ENCODE results near the gene ZNF592. TPM values are rescaled to one million over a fixed set of nuclear protein-coding genes. Genes with fewer than 3 reads are reported as not detected.
A peak's percentile ranks its signal among the peaks of the same experiment; 100 is the strongest.
"Not testable (repeated sequence)": the region's sequence is repeated elsewhere in the genome, so short reads cannot be mapped to it uniquely, and the experiment has no call there.

Gene ZNF592
- total and polyA plus RNA-seq, 12 donors, result 8.2 to 26.9 (median 20.5) TPM

- 4 to 7% methylated on average over 15 of the region's 15 CpGs for WGBS, 2 donors
- ATAC-seq (peak in 6 of 8 donors; percentile 6 to 55 (median 31)), DNase-seq (peak; percentile 23 to 45)
- H3K27ac ChIP-seq, result peak overlapping the region; percentile 98 to 100 (median 100)
- H3K9me3 ChIP-seq, result no peaks in the 10 kb centered on the region
- peaks cover 0 to 8% (median 0%) of the 10 kb centered on the region in 9 donors for H3K36me3 ChIP-seq
- no peak for TF ChIP-seq CTCF (IDR thresholded peaks at IDR 0.05)
- peak overlapping the region; percentile 61 to 98 (median 86) for H3K4me3 ChIP-seq
- intact Hi-C loops (cut with DNase I), result loop anchor here in 7 of 10 donors (2.0 to 5.0 kb wide), 5 partner anchors 33 to 147 kb away; partner anchors contain the start of genes ALPK3 (in 5 of the 7), SEC11A (in 3 of the 7), WDR73 (in 2 of the 7) and ZSCAN2 (in 1 of the 7)
- no peaks in the 10 kb centered on the region for H3K27me3 ChIP-seq
- peaks cover 10 to 82% (median 71%) of the 10 kb centered on the region in 9 donors for H3K4me1 ChIP-seq
These were observed 959 bp downstream of the ZNF592 start for GRCh38 chr15:84749111-84749991.

GRCh38 chr15:84750583-84751092, 2.2 kb downstream of the ZNF592 start:
- WGBS, 2 donors, result 43 to 55% methylated on average over 2 of the region's 2 CpGs
- H3K36me3 ChIP-seq, result peaks cover 0 to 8% (median 0%) of the 10 kb centered on the region in 9 donors
- H3K9me3 ChIP-seq, result no peaks in the 10 kb centered on the region
- intact Hi-C loops (cut with DNase I), result loop anchor here in 7 of 10 donors (5.0 to 10.0 kb wide), 7 partner anchors 33 to 164 kb away; partner anchors contain the start of genes ALPK3 (in 2 of the 7) and SEC11A (in 1 of the 7)
- ATAC-seq (no peak), DNase-seq (no peak)
- H3K27ac ChIP-seq, result peak overlapping the region in 6 of 10 donors; percentile 10 to 100 (median 98)
- peaks cover 10 to 83% (median 72%) of the 10 kb centered on the region in 9 donors for H3K4me1 ChIP-seq
- peak overlapping the region in 6 of 10 donors; percentile 80 to 98 (median 90) for H3K4me3 ChIP-seq
- no peaks in the 10 kb centered on the region for H3K27me3 ChIP-seq
- TF ChIP-seq CTCF (IDR thresholded peaks at IDR 0.05), result no peak

DNA sequence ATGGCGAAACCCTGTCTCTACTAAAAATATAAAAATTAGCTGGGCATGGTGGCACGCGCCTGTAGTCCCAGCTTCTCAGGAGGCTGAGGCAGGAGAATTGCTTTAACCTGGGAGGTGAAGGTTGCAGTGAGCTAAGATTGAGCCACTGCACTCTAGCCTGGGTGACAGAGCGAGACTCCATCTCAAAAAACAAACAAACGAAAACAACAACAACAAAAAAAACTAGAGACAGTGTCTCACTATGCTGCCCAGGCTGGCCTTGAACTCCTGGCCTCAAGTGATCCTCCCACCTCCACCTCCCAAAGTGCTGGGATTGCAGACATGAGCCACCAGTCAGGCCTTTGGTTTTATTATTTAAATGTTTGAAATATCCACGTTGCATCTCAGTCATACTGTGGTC, 3.3 kb downstream of the ZNF592 start:
- intact Hi-C loops (cut with DNase I), result loop anchor here in 7 of 10 donors (5.0 to 10.0 kb wide), 7 partner anchors 34 to 163 kb away; partner anchors contain the start of genes ALPK3 (in 2 of the 7) and SEC11A (in 1 of the 7)
- H3K27ac ChIP-seq, result peak overlapping the region in 1 of 10 donors; percentile 3

DNA sequence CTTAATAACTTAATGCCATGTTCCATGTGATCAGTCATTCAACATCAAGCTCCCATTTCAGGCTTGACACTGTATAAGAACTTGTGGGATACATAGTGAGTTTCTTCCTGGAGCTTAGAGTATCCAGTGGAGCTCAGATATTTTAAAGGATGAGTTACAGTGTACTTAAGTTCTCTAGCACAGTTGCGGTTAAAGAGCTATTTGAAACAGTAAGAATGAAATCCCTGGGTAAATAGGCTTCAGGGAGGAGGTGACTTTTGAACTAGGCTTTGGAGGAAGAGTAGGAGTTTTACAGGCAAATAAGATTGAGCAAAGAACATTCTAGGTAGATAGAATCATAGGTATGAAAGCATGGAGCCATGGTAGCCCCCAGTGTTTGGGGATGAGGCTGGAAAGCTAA, 3.8 kb downstream of the ZNF592 start:
- no peak for ATAC-seq

More for the DNA sequence above, 3.3 kb downstream of the ZNF592 start:
- not testable (repeated sequence) for DNase-seq, H3K4me3 ChIP-seq, H3K36me3 ChIP-seq, H3K9me3 ChIP-seq, ATAC-seq, H3K27me3 ChIP-seq
- peaks cover 10 to 83% (median 68%) of the 10 kb centered on the region in 9 donors for H3K4me1 ChIP-seq
- 90 to 93% methylated on average over 6 of the region's 6 CpGs for WGBS, 2 donors

More for the DNA sequence above, 3.8 kb downstream of the ZNF592 start:
- H3K27ac ChIP-seq, result peak overlapping the region in 6 of 10 donors; percentile 1 to 52 (median 31)
- DNase-seq, result no peak
- intact Hi-C loops (cut with DNase I), result loop anchor here in 7 of 10 donors (5.0 to 10.0 kb wide), 7 partner anchors 35 to 163 kb away; partner anchors contain the start of genes ALPK3 (in 2 of the 7) and SEC11A (in 1 of the 7)
- H3K27me3 ChIP-seq, result no peaks in the 10 kb centered on the region
- 96 to 98% methylated on average over 1 of the region's 1 CpG for WGBS, 2 donors
- H3K4me3 ChIP-seq, result no peak overlapping the region
- TF ChIP-seq CTCF (IDR thresholded peaks at IDR 0.05), result no peak
- H3K4me1 ChIP-seq, result peaks cover 8 to 83% (median 65%) of the 10 kb centered on the region in 9 donors
- peaks cover 0 to 9% (median 0%) of the 10 kb centered on the region in 9 donors for H3K36me3 ChIP-seq
- H3K9me3 ChIP-seq, result no peaks in the 10 kb centered on the region

Measured in heart right ventricle (tissue), 16 donors.